SK-N-SH (cell line): Measurements from ENCODE around the gene FOXL2NB. TPM values are rescaled to one million over a fixed set of nuclear protein-coding genes. Genes with fewer than 3 reads are reported as not detected.

ENCODE experiments used
- CTCF ChIA-PET: fragments of 300-600, 350-600 bp; formaldehyde crosslinking; extraction: SDS; loops from one replicate; lab custom pipeline; 2021; lab: Yijun Ruan, JAX
- POLR2A ChIA-PET: fragments of 350-600 bp; sonication (Branson Sonifier 250); formaldehyde crosslinking; extraction: SDS; loops from one replicate; lab custom pipeline; 2020; ENCODE audit warnings: antibody characterized with exemption, inconsistent platforms; lab: Yijun Ruan, JAX
- DNase-seq: peaks from one replicate; pipeline ENCODE4 v3.0.0; 2012
- H2AFZ ChIP-seq: fragments of 200-600 bp; sonication (generic); 2 replicates; pipeline ENCODE4 v1.8.1; 2016; ENCODE audit warnings: antibody characterized with exemption, mild to moderate bottlenecking, low read depth
- H3F3A ChIP-seq: fragments of 200-600 bp; sonication (generic); replicated peaks from 2 replicates; pipeline ENCODE3; 2016; ENCODE audit warnings: antibody characterized with exemption, mild to moderate bottlenecking; ENCODE audit not compliant: insufficient read depth
- H3K27ac ChIP-seq, 2 experiments: fragments of 200-500 bp in 1 of 2; fragments of 200-600 bp in 1 of 2; sonication (Bioruptor generic) in 1 of 2; sonication (generic), shearing (Covaris generic) in 1 of 2; 2 replicates each; pipeline versions ENCODE4 v1.5.1 to v1.6.1; 2014 to 2016; ENCODE audit warnings: low read depth in 2 of 2, inconsistent platforms in 1 of 2, low read length in 1 of 2, mild to moderate bottlenecking in 1 of 2, mixed read lengths in 1 of 2
- H3K27me3 ChIP-seq: fragments of 200-600 bp; sonication (generic), shearing (Covaris generic); 2 replicates; pipeline ENCODE4 v1.6.1; 2016; ENCODE audit warnings: mixed run types; ENCODE audit not compliant: insufficient read depth
- H3K36me3 ChIP-seq, 2 experiments: fragments of 200-500 bp in 1 of 2; fragments of 200-600 bp in 1 of 2; sonication (Bioruptor generic) in 1 of 2; sonication (generic) in 1 of 2; replicated peaks in 1 of 2; 2 replicates each; pipeline versions ENCODE3 to v1.5.1; 2014 to 2016; ENCODE audit warnings: low read length in 1 of 2, mild to moderate bottlenecking in 1 of 2; ENCODE audit not compliant: insufficient read depth in 2 of 2, control insufficient read depth in 1 of 2
- H3K4me1 ChIP-seq, 2 experiments: fragments of 200-500 bp in 1 of 2; fragments of 200-600 bp in 1 of 2; sonication (Bioruptor generic) in 1 of 2; sonication (generic), shearing (Covaris generic) in 1 of 2; 2 replicates each; pipeline versions ENCODE4 v1.5.1 to v1.6.1; 2014 to 2016; ENCODE audit warnings: low read depth in 1 of 2, low read length in 1 of 2, mixed run types in 1 of 2; ENCODE audit not compliant: insufficient read depth in 2 of 2, control insufficient read depth in 1 of 2
- H3K4me2 ChIP-seq: fragments of 200-600 bp; sonication (generic), shearing (Covaris generic); 2 replicates; pipeline ENCODE4 v1.6.1; 2017; ENCODE audit warnings: mixed run types
- H3K4me3 ChIP-seq, 2 experiments: fragments of 200-500 bp in 1 of 2; fragments of 200-600 bp in 1 of 2; sonication (Bioruptor generic) in 1 of 2; sonication (generic), shearing (Covaris generic) in 1 of 2; 2 replicates each; pipeline versions ENCODE4 v1.5.1 to v1.8.1; 2014 to 2016; ENCODE audit warnings: low read depth in 2 of 2, inconsistent platforms in 1 of 2, low read length in 1 of 2, mild to moderate bottlenecking in 1 of 2, mixed read lengths in 1 of 2, moderate library complexity in 1 of 2
- H3K79me2 ChIP-seq: fragments of 200-600 bp; sonication (generic); 2 replicates; pipeline ENCODE4 v1.8.1; 2017; ENCODE audit warnings: mild to moderate bottlenecking; ENCODE audit not compliant: insufficient read depth
- H3K9ac ChIP-seq: fragments of 200-600 bp; sonication (generic); 2 replicates; pipeline ENCODE4 v1.6.1; 2017; ENCODE audit warnings: mixed run types
- H3K9me2 ChIP-seq: fragments of 200-600 bp; sonication (generic); 2 replicates; pipeline ENCODE4 v1.6.1; 2017; ENCODE audit warnings: mixed run types
- H3K9me3 ChIP-seq: fragments of 200-600 bp; sonication (generic); 2 replicates; pipeline ENCODE4 v1.6.1; 2017; ENCODE audit warnings: mixed run types, mild to moderate bottlenecking, moderate library complexity
- H4K20me1 ChIP-seq: fragments of 200-600 bp; sonication (generic); 2 replicates; pipeline ENCODE4 v1.6.1; 2017; ENCODE audit warnings: mild to moderate bottlenecking, mixed run types; ENCODE audit not compliant: insufficient read depth
- EZH2phosphoT487 ChIP-seq: fragments of 200-600 bp; sonication (generic); IDR thresholded peaks from 2 replicates; pipeline ENCODE4 v1.6.1; 2017; ENCODE audit warnings: low read depth, mixed run types, mild to moderate bottlenecking, antibody characterized with exemption, moderate library complexity, borderline replicate concordance
- FOXJ3 ChIP-seq: sonication (generic); formaldehyde crosslinking; IDR thresholded peaks from 2 replicates; pipeline ENCODE4 v1.5.1; 2020; ENCODE audit warnings: mild to moderate bottlenecking, missing genetic modification reagents
- FOXM1 ChIP-seq: IDR thresholded peaks from 2 replicates; pipeline ENCODE4 v1.4.0; 2012; ENCODE audit warnings: low read depth, mild to moderate bottlenecking
- JUND ChIP-seq: IDR thresholded peaks from 2 replicates; pipeline ENCODE4 v1.4.0; 2012
- MXI1 ChIP-seq: IDR thresholded peaks from 2 replicates; pipeline ENCODE4 v1.6.1; 2012; ENCODE audit warnings: mild to moderate bottlenecking, low read depth, low read length, improper control_type of control experiment
- POLR2AphosphoS5 ChIP-seq: IDR thresholded peaks from 2 replicates; pipeline ENCODE4 v1.6.1; 2012; ENCODE audit warnings: low read depth, low read length
- RAD21 ChIP-seq: IDR thresholded peaks from 2 replicates; pipeline ENCODE4 v1.6.1; 2012; ENCODE audit warnings: mild to moderate bottlenecking, low read length
- RCOR1 ChIP-seq: fragments of 150-350 bp; IDR thresholded peaks from 2 replicates; pipeline ENCODE4 v1.6.1; 2017; ENCODE audit warnings: antibody characterized with exemption, low read length
- RFX5 ChIP-seq: IDR thresholded peaks from 2 replicates; pipeline ENCODE4 v1.6.1; 2012; ENCODE audit warnings: mild to moderate bottlenecking, improper control_type of control experiment, low read length
- TCF12 ChIP-seq: IDR thresholded peaks from 2 replicates; pipeline ENCODE4 v1.4.0; 2012
- YY1 ChIP-seq: IDR thresholded peaks from 2 replicates; pipeline ENCODE4 v1.4.0; 2012; ENCODE audit warnings: low read depth, mild to moderate bottlenecking
- WGBS: methylation state at CpG from one replicate; pipeline ENCODE4 v1.1.6; 2017; ENCODE audit warnings: low lambda C conversion rate; 5-methylcytosine and 5-hydroxymethylcytosine counted together
- polyA plus RNA-seq, 3 experiments: library from polyadenylated mRNA; depleted of rRNA; stranded (reverse); fragments of >200 nt; gene quantifications; 2 replicates each; pipeline ENCODE4 v1.2.3, GENCODE V29; 2012
- TF ChIP-seq, protein P1 (sequence below): fragments of 150-350 bp; IDR thresholded peaks from 2 replicates; pipeline ENCODE4 v1.6.1; 2016; ENCODE audit warnings: mild to moderate bottlenecking, low read depth, low read length
- TF ChIP-seq, protein P2 (sequence below): fragments of 150-350 bp; IDR thresholded peaks from 2 replicates; pipeline ENCODE4 v1.6.1; 2017; ENCODE audit warnings: antibody characterized with exemption, low read length, low read depth, borderline replicate concordance
- TF ChIP-seq, protein P3 (sequence below): IDR thresholded peaks from 2 replicates; pipeline ENCODE4 v1.4.0; 2012; ENCODE audit warnings: low read depth, borderline replicate concordance
- TF ChIP-seq, protein P4 (sequence below): IDR thresholded peaks from 2 replicates; pipeline ENCODE4 v1.6.1; 2012; ENCODE audit warnings: mild to moderate bottlenecking, low read depth, low read length, moderate library complexity
- TF ChIP-seq, protein P5 (sequence below): IDR thresholded peaks from 2 replicates; pipeline ENCODE4 v1.4.0; 2012; ENCODE audit warnings: low read depth
- TF ChIP-seq, protein P6 (sequence below): fragments of 200-600 bp; sonication (generic); IDR thresholded peaks from 2 replicates; pipeline ENCODE4 v1.6.1; 2017; ENCODE audit warnings: antibody characterized with exemption, mild to moderate bottlenecking, moderate library complexity

Gene FOXL2NB
- polyA plus RNA-seq, 1 of the 3 experiments (the other 2 are of a cell fraction): not detected

DNA sequence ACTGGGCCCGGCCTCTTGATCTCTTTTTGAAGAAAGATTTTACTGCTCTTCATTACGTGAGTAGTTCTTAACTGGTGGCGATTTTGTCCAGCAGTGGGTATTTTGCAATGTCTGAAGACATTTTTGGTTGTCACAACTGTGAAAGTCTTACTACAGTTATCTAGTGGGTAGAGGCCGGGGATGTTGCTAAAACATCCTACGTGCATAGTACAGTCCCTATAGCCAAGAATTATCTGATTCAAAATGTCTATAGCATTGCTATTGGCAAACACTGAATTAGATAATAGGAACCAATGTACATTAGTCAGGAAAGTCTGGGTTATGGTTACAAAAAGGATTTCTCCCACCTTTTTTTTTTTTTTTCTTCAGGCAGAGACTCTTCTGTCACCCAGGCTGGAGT, 38.2 kb upstream of the FOXL2NB start:
- H3K4me1 ChIP-seq: no peaks in the 10 kb centered on the region
- H3K9me2 ChIP-seq: no peaks in the 10 kb centered on the region
- CTCF ChIA-PET: interaction anchor here (0.7 to 1.4 kb wide), 3 partner anchors 11 to 430 kb away, joined by 3 to 6 read pairs (median 5); no protein-coding TSS in a partner anchor
- no peaks in the 10 kb centered on the region for H3K27me3 ChIP-seq
- WGBS: 75% methylated on average over 5 of the region's 5 CpGs
- H3K79me2 ChIP-seq: no peaks in the 10 kb centered on the region
- no peak overlapping the region for H3K9ac ChIP-seq
- no peak overlapping the region for H3K27ac ChIP-seq
- no peaks in the 10 kb centered on the region for H3K9me3 ChIP-seq
- TF ChIP-seq JUND: no peak
- TF ChIP-seq FOXM1: no peak
- no peak for TF ChIP-seq RCOR1
- TF ChIP-seq, protein P1, sequence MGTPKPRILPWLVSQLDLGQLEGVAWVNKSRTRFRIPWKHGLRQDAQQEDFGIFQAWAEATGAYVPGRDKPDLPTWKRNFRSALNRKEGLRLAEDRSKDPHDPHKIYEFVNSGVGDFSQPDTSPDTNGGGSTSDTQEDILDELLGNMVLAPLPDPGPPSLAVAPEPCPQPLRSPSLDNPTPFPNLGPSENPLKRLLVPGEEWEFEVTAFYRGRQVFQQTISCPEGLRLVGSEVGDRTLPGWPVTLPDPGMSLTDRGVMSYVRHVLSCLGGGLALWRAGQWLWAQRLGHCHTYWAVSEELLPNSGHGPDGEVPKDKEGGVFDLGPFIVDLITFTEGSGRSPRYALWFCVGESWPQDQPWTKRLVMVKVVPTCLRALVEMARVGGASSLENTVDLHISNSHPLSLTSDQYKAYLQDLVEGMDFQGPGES: no peak
- TF ChIP-seq RAD21: no peak
- TF ChIP-seq, protein P2, sequence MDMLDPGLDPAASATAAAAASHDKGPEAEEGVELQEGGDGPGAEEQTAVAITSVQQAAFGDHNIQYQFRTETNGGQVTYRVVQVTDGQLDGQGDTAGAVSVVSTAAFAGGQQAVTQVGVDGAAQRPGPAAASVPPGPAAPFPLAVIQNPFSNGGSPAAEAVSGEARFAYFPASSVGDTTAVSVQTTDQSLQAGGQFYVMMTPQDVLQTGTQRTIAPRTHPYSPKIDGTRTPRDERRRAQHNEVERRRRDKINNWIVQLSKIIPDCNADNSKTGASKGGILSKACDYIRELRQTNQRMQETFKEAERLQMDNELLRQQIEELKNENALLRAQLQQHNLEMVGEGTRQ: no peak
- TF ChIP-seq, protein P3, sequence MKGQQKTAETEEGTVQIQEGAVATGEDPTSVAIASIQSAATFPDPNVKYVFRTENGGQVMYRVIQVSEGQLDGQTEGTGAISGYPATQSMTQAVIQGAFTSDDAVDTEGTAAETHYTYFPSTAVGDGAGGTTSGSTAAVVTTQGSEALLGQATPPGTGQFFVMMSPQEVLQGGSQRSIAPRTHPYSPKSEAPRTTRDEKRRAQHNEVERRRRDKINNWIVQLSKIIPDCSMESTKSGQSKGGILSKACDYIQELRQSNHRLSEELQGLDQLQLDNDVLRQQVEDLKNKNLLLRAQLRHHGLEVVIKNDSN: no peak
- TF ChIP-seq, protein P4, sequence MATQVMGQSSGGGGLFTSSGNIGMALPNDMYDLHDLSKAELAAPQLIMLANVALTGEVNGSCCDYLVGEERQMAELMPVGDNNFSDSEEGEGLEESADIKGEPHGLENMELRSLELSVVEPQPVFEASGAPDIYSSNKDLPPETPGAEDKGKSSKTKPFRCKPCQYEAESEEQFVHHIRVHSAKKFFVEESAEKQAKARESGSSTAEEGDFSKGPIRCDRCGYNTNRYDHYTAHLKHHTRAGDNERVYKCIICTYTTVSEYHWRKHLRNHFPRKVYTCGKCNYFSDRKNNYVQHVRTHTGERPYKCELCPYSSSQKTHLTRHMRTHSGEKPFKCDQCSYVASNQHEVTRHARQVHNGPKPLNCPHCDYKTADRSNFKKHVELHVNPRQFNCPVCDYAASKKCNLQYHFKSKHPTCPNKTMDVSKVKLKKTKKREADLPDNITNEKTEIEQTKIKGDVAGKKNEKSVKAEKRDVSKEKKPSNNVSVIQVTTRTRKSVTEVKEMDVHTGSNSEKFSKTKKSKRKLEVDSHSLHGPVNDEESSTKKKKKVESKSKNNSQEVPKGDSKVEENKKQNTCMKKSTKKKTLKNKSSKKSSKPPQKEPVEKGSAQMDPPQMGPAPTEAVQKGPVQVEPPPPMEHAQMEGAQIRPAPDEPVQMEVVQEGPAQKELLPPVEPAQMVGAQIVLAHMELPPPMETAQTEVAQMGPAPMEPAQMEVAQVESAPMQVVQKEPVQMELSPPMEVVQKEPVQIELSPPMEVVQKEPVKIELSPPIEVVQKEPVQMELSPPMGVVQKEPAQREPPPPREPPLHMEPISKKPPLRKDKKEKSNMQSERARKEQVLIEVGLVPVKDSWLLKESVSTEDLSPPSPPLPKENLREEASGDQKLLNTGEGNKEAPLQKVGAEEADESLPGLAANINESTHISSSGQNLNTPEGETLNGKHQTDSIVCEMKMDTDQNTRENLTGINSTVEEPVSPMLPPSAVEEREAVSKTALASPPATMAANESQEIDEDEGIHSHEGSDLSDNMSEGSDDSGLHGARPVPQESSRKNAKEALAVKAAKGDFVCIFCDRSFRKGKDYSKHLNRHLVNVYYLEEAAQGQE: no peak
- TF ChIP-seq POLR2AphosphoS5: no peak
- H3K4me3 ChIP-seq: no peak overlapping the region
- H3F3A ChIP-seq: no peaks in the 10 kb centered on the region
- no peak overlapping the region for H3K4me2 ChIP-seq
- DNase-seq: no peak
- POLR2A ChIA-PET: no interaction called here
- no peak overlapping the region for H2AFZ ChIP-seq
- no peaks in the 10 kb centered on the region for H4K20me1 ChIP-seq
- no peaks in the 10 kb centered on the region for H3K36me3 ChIP-seq

DNA sequence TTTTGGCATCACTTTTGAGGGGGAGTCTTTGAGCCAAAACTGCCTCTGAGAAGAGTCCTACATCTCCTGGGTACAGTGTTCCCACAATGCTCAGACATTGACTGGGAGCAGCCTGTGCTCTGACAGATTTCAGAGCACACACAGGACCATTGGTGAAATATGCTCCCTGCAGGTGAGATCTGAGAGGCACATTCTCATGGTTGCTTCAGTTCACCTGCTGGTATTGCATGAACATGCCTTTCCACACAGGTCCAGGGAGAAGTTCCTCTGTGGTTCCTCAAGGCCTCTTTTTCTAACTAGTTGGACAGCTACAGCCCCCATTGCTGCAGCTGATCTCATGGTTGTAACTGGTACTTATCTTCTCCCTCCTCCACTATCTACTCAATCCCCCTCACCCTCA, 37.1 kb upstream of the FOXL2NB start:
- POLR2A ChIA-PET: no interaction called here
- no peak overlapping the region for H3K4me3 ChIP-seq
- H4K20me1 ChIP-seq: no peaks in the 10 kb centered on the region
- no peak for TF ChIP-seq RCOR1
- TF ChIP-seq, protein P5, sequence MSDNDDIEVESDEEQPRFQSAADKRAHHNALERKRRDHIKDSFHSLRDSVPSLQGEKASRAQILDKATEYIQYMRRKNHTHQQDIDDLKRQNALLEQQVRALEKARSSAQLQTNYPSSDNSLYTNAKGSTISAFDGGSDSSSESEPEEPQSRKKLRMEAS: no peak
- no peak for TF ChIP-seq FOXJ3 (CRISPR knock-in tag)
- TF ChIP-seq MXI1: no peak
- TF ChIP-seq YY1: no peak
- no peak for TF ChIP-seq TCF12
- TF ChIP-seq, protein P6, sequence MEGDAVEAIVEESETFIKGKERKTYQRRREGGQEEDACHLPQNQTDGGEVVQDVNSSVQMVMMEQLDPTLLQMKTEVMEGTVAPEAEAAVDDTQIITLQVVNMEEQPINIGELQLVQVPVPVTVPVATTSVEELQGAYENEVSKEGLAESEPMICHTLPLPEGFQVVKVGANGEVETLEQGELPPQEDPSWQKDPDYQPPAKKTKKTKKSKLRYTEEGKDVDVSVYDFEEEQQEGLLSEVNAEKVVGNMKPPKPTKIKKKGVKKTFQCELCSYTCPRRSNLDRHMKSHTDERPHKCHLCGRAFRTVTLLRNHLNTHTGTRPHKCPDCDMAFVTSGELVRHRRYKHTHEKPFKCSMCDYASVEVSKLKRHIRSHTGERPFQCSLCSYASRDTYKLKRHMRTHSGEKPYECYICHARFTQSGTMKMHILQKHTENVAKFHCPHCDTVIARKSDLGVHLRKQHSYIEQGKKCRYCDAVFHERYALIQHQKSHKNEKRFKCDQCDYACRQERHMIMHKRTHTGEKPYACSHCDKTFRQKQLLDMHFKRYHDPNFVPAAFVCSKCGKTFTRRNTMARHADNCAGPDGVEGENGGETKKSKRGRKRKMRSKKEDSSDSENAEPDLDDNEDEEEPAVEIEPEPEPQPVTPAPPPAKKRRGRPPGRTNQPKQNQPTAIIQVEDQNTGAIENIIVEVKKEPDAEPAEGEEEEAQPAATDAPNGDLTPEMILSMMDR: no peak
- TF ChIP-seq, protein P2: no peak
- no peak for TF ChIP-seq JUND
- TF ChIP-seq RFX5: no peak
- TF ChIP-seq EZH2phosphoT487: no peak

More for the DNA sequence above, 37.1 kb upstream of the FOXL2NB start:
- no peak overlapping the region for H3K27ac ChIP-seq
- H3K9me2 ChIP-seq: no peaks in the 10 kb centered on the region
- H3K9me3 ChIP-seq: no peaks in the 10 kb centered on the region
- CTCF ChIA-PET: interaction anchor here (0.7 to 3.2 kb wide), 4 partner anchors 12 to 315 kb away, joined by 3 to 21 read pairs (median 4); no protein-coding TSS in a partner anchor
- no peaks in the 10 kb centered on the region for H3K4me1 ChIP-seq
- H3F3A ChIP-seq: no peaks in the 10 kb centered on the region
- H3K4me2 ChIP-seq: no peak overlapping the region
- no peaks in the 10 kb centered on the region for H3K36me3 ChIP-seq
- no peaks in the 10 kb centered on the region for H3K27me3 ChIP-seq
- H3K79me2 ChIP-seq: no peaks in the 10 kb centered on the region
- DNase-seq: no peak
- H3K9ac ChIP-seq: no peak overlapping the region
- H2AFZ ChIP-seq: no peak overlapping the region
